Measurements from ENCODE around the gene TAF4.

TAF4 gene

DNA sequence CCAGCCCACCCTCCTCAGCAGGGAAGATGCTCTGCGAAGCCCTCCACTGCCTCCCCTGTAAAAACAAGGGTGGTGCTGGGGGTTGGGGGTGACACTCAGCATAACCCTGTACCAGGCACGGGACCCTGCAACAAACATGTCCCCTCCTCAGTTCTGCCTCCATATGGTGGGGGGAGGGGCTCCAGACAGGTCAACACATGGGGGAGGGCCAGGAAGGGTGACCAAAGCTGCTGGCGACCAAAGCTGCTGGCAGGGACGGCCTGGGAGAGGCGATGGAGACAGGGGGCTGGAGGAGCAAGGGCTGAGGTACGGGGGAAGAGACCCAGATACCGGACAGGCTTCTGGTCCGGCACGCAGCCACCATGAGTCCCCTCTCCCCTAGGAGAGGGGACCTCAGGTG is 123.2 kb downstream of the TAF4 start:
- ATAC-seq = no peak
- TF ChIP-seq, protein P1, sequence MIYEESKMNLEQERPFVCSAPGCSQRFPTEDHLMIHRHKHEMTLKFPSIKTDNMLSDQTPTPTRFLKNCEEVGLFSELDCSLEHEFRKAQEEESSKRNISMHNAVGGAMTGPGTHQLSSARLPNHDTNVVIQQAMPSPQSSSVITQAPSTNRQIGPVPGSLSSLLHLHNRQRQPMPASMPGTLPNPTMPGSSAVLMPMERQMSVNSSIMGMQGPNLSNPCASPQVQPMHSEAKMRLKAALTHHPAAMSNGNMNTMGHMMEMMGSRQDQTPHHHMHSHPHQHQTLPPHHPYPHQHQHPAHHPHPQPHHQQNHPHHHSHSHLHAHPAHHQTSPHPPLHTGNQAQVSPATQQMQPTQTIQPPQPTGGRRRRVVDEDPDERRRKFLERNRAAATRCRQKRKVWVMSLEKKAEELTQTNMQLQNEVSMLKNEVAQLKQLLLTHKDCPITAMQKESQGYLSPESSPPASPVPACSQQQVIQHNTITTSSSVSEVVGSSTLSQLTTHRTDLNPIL (CRISPR knock-in tag; IDR thresholded peaks at IDR 0.05; ENCODE audit: low read depth) = no peak
- no peak for TF ChIP-seq ZC3H10 (CRISPR knock-in tag; IDR thresholded peaks at IDR 0.05)
- TF ChIP-seq TOX (CRISPR knock-in tag; IDR thresholded peaks at IDR 0.05; ENCODE audit: borderline replicate concordance) = no peak

DNA sequence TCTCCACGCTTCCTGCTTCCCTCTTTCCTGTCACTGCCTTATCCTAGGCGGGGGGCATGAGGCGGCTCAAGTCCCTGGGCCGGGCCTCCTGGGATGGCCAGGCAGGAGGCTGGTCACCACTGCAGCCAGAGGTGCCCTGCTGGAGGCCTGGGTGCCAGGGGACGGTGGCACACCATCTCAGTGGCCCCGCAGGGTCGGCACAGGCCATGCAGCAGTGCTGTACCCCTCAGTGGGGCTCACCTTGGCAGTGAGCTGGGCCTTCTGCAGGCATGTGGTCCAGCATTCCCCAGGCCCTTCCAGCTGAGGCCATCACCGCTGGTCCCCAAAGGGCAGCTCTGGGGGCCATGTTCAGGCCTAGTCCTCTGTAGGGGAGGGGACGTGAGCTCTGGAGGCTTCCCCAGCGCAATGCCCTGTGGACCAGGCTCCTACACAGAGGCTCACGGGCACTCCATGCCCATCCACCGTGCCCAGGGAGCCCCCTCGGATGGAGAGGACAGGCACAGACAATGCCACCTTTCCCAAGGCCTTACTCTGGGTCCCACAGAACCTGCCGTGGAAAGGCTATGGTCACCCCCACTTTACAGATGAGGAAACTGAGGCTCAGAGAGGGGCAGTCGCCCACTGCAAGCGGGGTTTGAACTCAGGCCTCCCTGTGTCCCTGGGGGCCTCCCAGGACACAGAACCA is 123.8 kb downstream of the TAF4 start:
- ATAC-seq = no peak
- no peak for TF ChIP-seq ZNF70 (CRISPR knock-in tag; IDR thresholded peaks at IDR 0.05)
- TF ChIP-seq BACH2 (CRISPR knock-in tag; IDR thresholded peaks at IDR 0.05; ENCODE audit: borderline replicate concordance) = no peak
- TF ChIP-seq GLIS3 (CRISPR knock-in tag; IDR thresholded peaks at IDR 0.05) = no peak
- no peak for TF ChIP-seq TOX (CRISPR knock-in tag; IDR thresholded peaks at IDR 0.05; ENCODE audit: borderline replicate concordance)
- no peak for TF ChIP-seq ISL1 (CRISPR knock-in tag; IDR thresholded peaks at IDR 0.05)

DNA sequence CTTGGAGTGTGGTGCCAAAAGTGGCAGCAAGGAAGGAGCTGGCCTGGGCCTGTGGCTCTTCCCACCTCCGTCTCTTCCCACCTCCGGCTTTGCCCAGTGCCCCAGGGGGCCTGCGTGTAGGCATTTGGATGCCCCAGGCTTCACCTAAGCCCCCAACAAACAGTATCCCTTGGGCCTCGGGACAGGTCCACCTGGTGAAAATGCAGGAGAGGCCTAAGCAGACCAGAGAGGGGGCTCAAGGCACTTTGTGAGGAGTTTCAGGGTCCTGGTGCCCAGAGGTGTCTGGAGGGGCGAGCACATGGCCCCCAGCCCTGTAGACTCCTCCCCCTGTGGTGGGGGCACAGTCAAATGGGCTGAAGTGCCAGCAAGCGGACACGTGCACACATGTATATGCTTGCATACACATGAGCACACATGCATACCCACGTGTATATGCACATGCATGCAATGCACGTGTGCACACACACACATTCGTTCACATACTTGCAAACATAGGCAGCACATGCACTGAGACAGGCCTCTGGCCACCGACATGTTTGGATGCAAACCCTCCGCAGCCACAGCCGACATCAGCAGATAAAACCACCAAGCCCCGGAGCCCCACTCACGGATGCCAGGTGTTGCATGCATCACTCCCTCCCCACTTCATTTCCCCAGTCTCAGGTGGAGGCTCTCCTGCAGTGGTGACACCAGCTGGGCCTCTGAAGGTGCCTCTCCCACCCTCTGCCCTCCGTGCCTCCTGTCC is 124.5 kb downstream of the TAF4 start:
- TF ChIP-seq ZNF565 (CRISPR knock-in tag; conservative IDR thresholded peaks at IDR 0.05; ENCODE audit: low read depth) (no peak), ZFP3 (CRISPR knock-in tag; IDR thresholded peaks at IDR 0.05) (no peak), BACH2 (CRISPR knock-in tag; IDR thresholded peaks at IDR 0.05; ENCODE audit: borderline replicate concordance) (no peak), ZNF8 (CRISPR knock-in tag; IDR thresholded peaks at IDR 0.05) (no peak), SNAI2 (CRISPR knock-in tag; IDR thresholded peaks at IDR 0.05) (no peak), TOX (CRISPR knock-in tag; IDR thresholded peaks at IDR 0.05; ENCODE audit: borderline replicate concordance) (no peak), TSHZ2 (CRISPR knock-in tag; IDR thresholded peaks at IDR 0.05) (no peak), PPARA (CRISPR knock-in tag; IDR thresholded peaks at IDR 0.05; ENCODE audit: borderline replicate concordance) (no peak), ISL1 (CRISPR knock-in tag; IDR thresholded peaks at IDR 0.05) (no peak), RARB (CRISPR knock-in tag; IDR thresholded peaks at IDR 0.05) (no peak), CSDC2 (CRISPR knock-in tag; IDR thresholded peaks at IDR 0.05) (no peak), ZC3H10 (CRISPR knock-in tag; IDR thresholded peaks at IDR 0.05) (no peak), CSRNP3 (CRISPR knock-in tag; IDR thresholded peaks at IDR 0.05) (no peak)
- TF ChIP-seq, protein P2, sequence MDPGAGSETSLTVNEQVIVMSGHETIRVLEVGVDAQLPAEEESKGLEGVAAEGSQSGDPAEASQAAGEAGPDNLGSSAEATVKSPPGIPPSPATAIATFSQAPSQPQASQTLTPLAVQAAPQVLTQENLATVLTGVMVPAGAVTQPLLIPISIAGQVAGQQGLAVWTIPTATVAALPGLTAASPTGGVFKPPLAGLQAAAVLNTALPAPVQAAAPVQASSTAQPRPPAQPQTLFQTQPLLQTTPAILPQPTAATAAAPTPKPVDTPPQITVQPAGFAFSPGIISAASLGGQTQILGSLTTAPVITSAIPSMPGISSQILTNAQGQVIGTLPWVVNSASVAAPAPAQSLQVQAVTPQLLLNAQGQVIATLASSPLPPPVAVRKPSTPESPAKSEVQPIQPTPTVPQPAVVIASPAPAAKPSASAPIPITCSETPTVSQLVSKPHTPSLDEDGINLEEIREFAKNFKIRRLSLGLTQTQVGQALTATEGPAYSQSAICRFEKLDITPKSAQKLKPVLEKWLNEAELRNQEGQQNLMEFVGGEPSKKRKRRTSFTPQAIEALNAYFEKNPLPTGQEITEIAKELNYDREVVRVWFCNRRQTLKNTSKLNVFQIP (CRISPR knock-in tag; IDR thresholded peaks at IDR 0.05; ENCODE audit: borderline replicate concordance, low read depth) = no peak
- no peak for ATAC-seq

GRCh38 chr20:61940491-61940890 is 125.2 kb downstream of the TAF4 start:
- ATAC-seq = no peak
- no peak for TF ChIP-seq CSRNP3 (CRISPR knock-in tag; IDR thresholded peaks at IDR 0.05)
- TF ChIP-seq, protein P1 (CRISPR knock-in tag; IDR thresholded peaks at IDR 0.05; ENCODE audit: low read depth) = no peak
- no peak for TF ChIP-seq TCF4 (CRISPR knock-in tag; IDR thresholded peaks at IDR 0.05; ENCODE audit: borderline replicate concordance)
- TF ChIP-seq BACH2 (CRISPR knock-in tag; IDR thresholded peaks at IDR 0.05; ENCODE audit: borderline replicate concordance) = no peak
- no peak for TF ChIP-seq TSHZ2 (CRISPR knock-in tag; IDR thresholded peaks at IDR 0.05)
- TF ChIP-seq ESRRG (CRISPR knock-in tag; IDR thresholded peaks at IDR 0.05) = no peak
